Neural progenitor cell (in vitro differentiated cells): ENCODE data around the gene TIPRL. TPM values are rescaled to one million over a fixed set of nuclear protein-coding genes. Genes with fewer than 3 reads are reported as not detected.

Experiments
- DNase-seq: peaks from one replicate; pipeline ENCODE4 v3.0.0-alpha.2; 2016; ENCODE audit warnings: low spot score
- H2AFZ ChIP-seq: fragments of 200-600 bp; sonication (generic); replicated peaks from 2 replicates; pipeline ENCODE4 v1.6.1; 2016; ENCODE audit warnings: antibody characterized with exemption
- H3F3A ChIP-seq: fragments of 200-600 bp; sonication (generic); 2 replicates; pipeline ENCODE4 v1.6.1; 2016; ENCODE audit warnings: antibody characterized with exemption, low read depth
- H3K27ac ChIP-seq: fragments of 200-600 bp; sonication (generic); 2 replicates; pipeline ENCODE4 v1.5.1; 2016; ENCODE audit warnings: mild to moderate bottlenecking
- H3K27me3 ChIP-seq: fragments of 200-600 bp; sonication (generic); 2 replicates; pipeline ENCODE4 v1.6.1; 2016; ENCODE audit warnings: mild to moderate bottlenecking, moderate library complexity
- H3K36me3 ChIP-seq: fragments of 200-600 bp; sonication (generic); 2 replicates; pipeline ENCODE4 v1.5.1; 2016
- H3K4me1 ChIP-seq: fragments of 200-600 bp; sonication (generic); 2 replicates; pipeline ENCODE4 v1.6.1; 2016; ENCODE audit warnings: mixed run types
- H3K4me2 ChIP-seq: fragments of 200-600 bp; sonication (generic); 2 replicates; pipeline ENCODE4 v1.6.1; 2016
- H3K4me3 ChIP-seq: fragments of 200-600 bp; sonication (generic); 2 replicates; pipeline ENCODE4 v1.5.1; 2016
- H3K79me2 ChIP-seq: fragments of 200-600 bp; sonication (generic); 2 replicates; pipeline ENCODE4 v1.6.1; 2016; ENCODE audit warnings: low read depth
- H3K9ac ChIP-seq: fragments of 200-600 bp; sonication (generic); 2 replicates; pipeline ENCODE4 v1.6.1; 2016
- H3K9me3 ChIP-seq: fragments of 200-600 bp; sonication (generic); 2 replicates; pipeline ENCODE4 v1.5.1; 2016; ENCODE audit warnings: low read depth
- H4K20me1 ChIP-seq: fragments of 200-600 bp; sonication (generic); 2 replicates; pipeline ENCODE4 v1.6.1; 2016; ENCODE audit warnings: low read depth
- H3K27ac Mint-ChIP-seq: 3 replicates; pipeline ENCODE4 v1.8.0; 2021; ENCODE audit warnings: mixed read lengths
- H3K27me3 Mint-ChIP-seq: 2 replicates; pipeline ENCODE4 v1.8.0; 2022; ENCODE audit warnings: low read depth, mild to moderate bottlenecking, inconsistent platforms, moderate library complexity, mixed read lengths; ENCODE audit not compliant: insufficient read depth
- H3K36me3 Mint-ChIP-seq: 3 replicates; pipeline ENCODE4 v1.8.0; 2021; ENCODE audit warnings: mixed read lengths
- H3K4me1 Mint-ChIP-seq: 3 replicates; pipeline ENCODE4 v1.8.0; 2021; ENCODE audit warnings: mixed read lengths
- H3K4me3 Mint-ChIP-seq: 3 replicates; pipeline ENCODE4 v1.8.0; 2021; ENCODE audit warnings: mild to moderate bottlenecking, moderate library complexity, mixed read lengths
- H3K9me3 Mint-ChIP-seq: 3 replicates; pipeline ENCODE4 v1.8.0; 2020; ENCODE audit warnings: mixed read lengths
- EZH2 ChIP-seq: fragments of 200-600 bp; sonication (generic); IDR thresholded peaks from 2 replicates; pipeline ENCODE4 v1.6.1; 2017; ENCODE audit warnings: antibody characterized with exemption, mild to moderate bottlenecking, moderate library complexity
- EZH2phosphoT487 ChIP-seq: fragments of 200-600 bp; sonication (generic); IDR thresholded peaks from 2 replicates; pipeline ENCODE4 v1.6.1; 2017; ENCODE audit warnings: antibody characterized with exemption
- total RNA-seq: library from RNA; depleted of rRNA; stranded (reverse); fragments of >200 nt; gene quantifications from 2 replicates; pipeline ENCODE4 v1.2.3, GENCODE V29; 2015; ENCODE audit warnings: low replicate concordance
- TF ChIP-seq, protein P1 (sequence below): fragments of 200-600 bp; sonication (generic); IDR thresholded peaks from 2 replicates; pipeline ENCODE4 v1.5.1; 2017; ENCODE audit warnings: antibody characterized with exemption, mild to moderate bottlenecking

The TIPRL gene
- total RNA-seq, 1 donor from 2014 or later: 52.9 TPM

- Mint-ChIP-seq H3K27ac (no peak overlapping the region), H3K9me3 (peaks cover 32% of the 10 kb centered on the region), H3K36me3 (no peaks in the 10 kb centered on the region), H3K4me1 (no peaks in the 10 kb centered on the region), H3K27me3 (peaks cover 2% of the 10 kb centered on the region), H3K4me3 (no peak overlapping the region)
- no peak overlapping the region for H3K4me3 ChIP-seq
- H2AFZ ChIP-seq: no peak overlapping the region
- no peak overlapping the region for H3K4me2 ChIP-seq
- H3F3A ChIP-seq: no peaks in the 10 kb centered on the region
- H3K9me3 ChIP-seq: no peaks in the 10 kb centered on the region
- H4K20me1 ChIP-seq: no peaks in the 10 kb centered on the region
- no peak for DNase-seq
- H3K4me1 ChIP-seq: no peaks in the 10 kb centered on the region
- TF ChIP-seq EZH2phosphoT487 (no peak), EZH2 (no peak)
- TF ChIP-seq, protein P1, sequence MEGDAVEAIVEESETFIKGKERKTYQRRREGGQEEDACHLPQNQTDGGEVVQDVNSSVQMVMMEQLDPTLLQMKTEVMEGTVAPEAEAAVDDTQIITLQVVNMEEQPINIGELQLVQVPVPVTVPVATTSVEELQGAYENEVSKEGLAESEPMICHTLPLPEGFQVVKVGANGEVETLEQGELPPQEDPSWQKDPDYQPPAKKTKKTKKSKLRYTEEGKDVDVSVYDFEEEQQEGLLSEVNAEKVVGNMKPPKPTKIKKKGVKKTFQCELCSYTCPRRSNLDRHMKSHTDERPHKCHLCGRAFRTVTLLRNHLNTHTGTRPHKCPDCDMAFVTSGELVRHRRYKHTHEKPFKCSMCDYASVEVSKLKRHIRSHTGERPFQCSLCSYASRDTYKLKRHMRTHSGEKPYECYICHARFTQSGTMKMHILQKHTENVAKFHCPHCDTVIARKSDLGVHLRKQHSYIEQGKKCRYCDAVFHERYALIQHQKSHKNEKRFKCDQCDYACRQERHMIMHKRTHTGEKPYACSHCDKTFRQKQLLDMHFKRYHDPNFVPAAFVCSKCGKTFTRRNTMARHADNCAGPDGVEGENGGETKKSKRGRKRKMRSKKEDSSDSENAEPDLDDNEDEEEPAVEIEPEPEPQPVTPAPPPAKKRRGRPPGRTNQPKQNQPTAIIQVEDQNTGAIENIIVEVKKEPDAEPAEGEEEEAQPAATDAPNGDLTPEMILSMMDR: no peak
- H3K79me2 ChIP-seq: no peaks in the 10 kb centered on the region
- H3K36me3 ChIP-seq: no peaks in the 10 kb centered on the region
- no peak overlapping the region for H3K27ac ChIP-seq
- H3K27me3 ChIP-seq: no peaks in the 10 kb centered on the region
- no peak overlapping the region for H3K9ac ChIP-seq
Observed at GRCh38 chr1:168159251-168159650, 19.5 kb upstream of the TIPRL start.

GRCh38 chr1:168159979-168160378 is 18.8 kb upstream of the TIPRL start:
- H3K9me3 ChIP-seq: no peaks in the 10 kb centered on the region
- TF ChIP-seq EZH2phosphoT487 (no peak), EZH2 (no peak)
- TF ChIP-seq, protein P1: no peak
- no peaks in the 10 kb centered on the region for H3F3A ChIP-seq
- H3K4me1 ChIP-seq: no peaks in the 10 kb centered on the region
- H3K27me3 ChIP-seq: no peaks in the 10 kb centered on the region
- H3K27ac ChIP-seq: no peak overlapping the region
- no peak overlapping the region for H3K4me3 ChIP-seq
- H3K36me3 ChIP-seq: no peaks in the 10 kb centered on the region
- H3K36me3 Mint-ChIP-seq: no peaks in the 10 kb centered on the region
- H2AFZ ChIP-seq: no peak overlapping the region
- H3K79me2 ChIP-seq: no peaks in the 10 kb centered on the region
- no peaks in the 10 kb centered on the region for H4K20me1 ChIP-seq
- peaks cover 30% of the 10 kb centered on the region for H3K9me3 Mint-ChIP-seq
- H3K27ac Mint-ChIP-seq: no peak overlapping the region
- DNase-seq: no peak
- peaks cover under 1% of the 10 kb centered on the region for H3K27me3 Mint-ChIP-seq
- no peak overlapping the region for H3K4me2 ChIP-seq
- no peak overlapping the region for H3K4me3 Mint-ChIP-seq
- no peak overlapping the region for H3K9ac ChIP-seq
- no peaks in the 10 kb centered on the region for H3K4me1 Mint-ChIP-seq

GRCh38 chr1:168161459-168161858 is 17.3 kb upstream of the TIPRL start:
- Histone ChIP-seq H3K4me1 (no peaks in the 10 kb centered on the region), H3K27ac (no peak overlapping the region), H3K4me2 (no peak overlapping the region), H3K4me3 (no peak overlapping the region), H4K20me1 (no peaks in the 10 kb centered on the region), H3K9me3 (no peaks in the 10 kb centered on the region), H3F3A (no peaks in the 10 kb centered on the region), H3K9ac (no peak overlapping the region), H3K36me3 (no peaks in the 10 kb centered on the region), H3K79me2 (no peaks in the 10 kb centered on the region), H3K27me3 (no peaks in the 10 kb centered on the region), H2AFZ (no peak overlapping the region)
- H3K36me3 Mint-ChIP-seq: no peaks in the 10 kb centered on the region
- H3K4me3 Mint-ChIP-seq: no peak overlapping the region
- peaks cover 28% of the 10 kb centered on the region for H3K9me3 Mint-ChIP-seq
- TF ChIP-seq, protein P1: no peak
- TF ChIP-seq EZH2phosphoT487 (no peak), EZH2 (no peak)
- no peak for DNase-seq
- H3K4me1 Mint-ChIP-seq: no peaks in the 10 kb centered on the region
- H3K27me3 Mint-ChIP-seq: peaks cover 4% of the 10 kb centered on the region
- H3K27ac Mint-ChIP-seq: no peak overlapping the region
